K562 (cell line): ENCODE measurements around the gene SLC39A5. TPM values are rescaled to one million over a fixed set of nuclear protein-coding genes. Genes with fewer than 3 reads are reported as not detected.

ENCODE experiments used
- ARID1B ChIP-seq: fragments of 450-650 bp; IDR thresholded peaks from 2 replicates; pipeline ENCODE4 v1.6.1; 2016; ENCODE audit warnings: antibody characterized with exemption, mild to moderate bottlenecking, inconsistent platforms
- DACH1 ChIP-seq: fragments of 450-650 bp; IDR thresholded peaks from 2 replicates; pipeline ENCODE4 v1.6.1; 2018; ENCODE audit not compliant: partially characterized antibody
- EHMT2 ChIP-seq: fragments of 450-650 bp; IDR thresholded peaks from 2 replicates; pipeline ENCODE4 v1.6.1; 2018; ENCODE audit warnings: antibody characterized with exemption
- FOSL1 ChIP-seq: fragments of 200-800 bp; sonication (Bioruptor generic); conservative IDR thresholded peaks from 2 replicates; pipeline ENCODE4 v1.6.1; 2016; ENCODE audit warnings: missing genetic modification characterization, missing compliant biosample characterization
- HDAC3 ChIP-seq: fragments of 450-650 bp; IDR thresholded peaks from 2 replicates; pipeline ENCODE4 v1.6.1; 2018; ENCODE audit warnings: borderline replicate concordance, mild to moderate bottlenecking, moderate library complexity; ENCODE audit not compliant: partially characterized antibody
- HDAC6 ChIP-seq: IDR thresholded peaks from 2 replicates; pipeline ENCODE4 v1.6.1; 2012; ENCODE audit warnings: low read depth, mild to moderate bottlenecking, control low read depth, inconsistent platforms, low read length, moderate library complexity
- JUND ChIP-seq, 2 experiments: IDR thresholded peaks; 2 replicates in 1 of 2; 3 replicates in 1 of 2; pipeline ENCODE4 v1.6.1; 2011; ENCODE audit warnings: borderline replicate concordance in 2 of 2, low read depth in 2 of 2, low read length in 2 of 2, improper control_type of control experiment in 1 of 2, missing biosample characterization in 1 of 2, missing genetic modification characterization in 1 of 2, missing genetic modification reagents in 1 of 2
- L3MBTL2 ChIP-seq: fragments of 450-650 bp; IDR thresholded peaks from 2 replicates; pipeline ENCODE4 v1.6.1; 2016; ENCODE audit warnings: mild to moderate bottlenecking, moderate library complexity
- MEF2A ChIP-seq: IDR thresholded peaks from 2 replicates; pipeline ENCODE4 v1.6.1; 2011; ENCODE audit warnings: low read depth, mild to moderate bottlenecking, low read length, moderate library complexity; ENCODE audit not compliant: control insufficient read depth
- NFIC ChIP-seq: fragments of 450-650 bp; IDR thresholded peaks from 2 replicates; pipeline ENCODE4 v1.6.1; 2017; ENCODE audit warnings: mild to moderate bottlenecking, inconsistent platforms
- NR2F6 ChIP-seq: fragments of 450-650 bp; formaldehyde crosslinking; IDR thresholded peaks from 2 replicates; pipeline ENCODE4 v1.4.0; 2020; ENCODE audit warnings: mild to moderate bottlenecking
- PHTF2 ChIP-seq: fragments of 250-450 bp; sonication (Bioruptor Pico); IDR thresholded peaks from 2 replicates; pipeline ENCODE4 v1.5.0; 2021; ENCODE audit warnings: mild to moderate bottlenecking
- RBM14 ChIP-seq: fragments of 200-400 bp; formaldehyde crosslinking; IDR thresholded peaks from 2 replicates; pipeline ENCODE4 v1.6.1; 2018; ENCODE audit warnings: low read depth, mild to moderate bottlenecking, low read length, moderate library complexity, borderline replicate concordance; ENCODE audit not compliant: insufficient read depth
- RBM22 ChIP-seq: fragments of 200-400 bp; formaldehyde crosslinking; IDR thresholded peaks from 2 replicates; pipeline ENCODE4 v1.6.1; 2018; ENCODE audit warnings: low read length, low read depth; ENCODE audit not compliant: poor library complexity, severe bottlenecking
- RFX7 ChIP-seq: fragments of 250-450 bp; sonication (Bioruptor Pico); IDR thresholded peaks from 2 replicates; pipeline ENCODE4 v1.5.1; 2021; ENCODE audit warnings: mild to moderate bottlenecking
- SAFB ChIP-seq: fragments of 200-400 bp; formaldehyde crosslinking; IDR thresholded peaks from 2 replicates; pipeline ENCODE4 v1.6.1; 2017; ENCODE audit warnings: low read depth, low read length, borderline replicate concordance
- SMARCB1 ChIP-seq: IDR thresholded peaks from 2 replicates; pipeline ENCODE4 v1.6.1; 2011; ENCODE audit warnings: improper control_type of control experiment, low read depth; ENCODE audit not compliant: insufficient read length
- SMC3 ChIP-seq: conservative IDR thresholded peaks from 2 replicates; pipeline ENCODE4 v1.6.1; 2011; ENCODE audit warnings: low read depth, low read length, improper control_type of control experiment; ENCODE audit not compliant: insufficient read depth
- ZNF316 ChIP-seq: fragments of 450-650 bp; IDR thresholded peaks from 2 replicates; pipeline ENCODE4 v1.6.1; 2016
- ZNF561 ChIP-seq: fragments of 450-650 bp; formaldehyde crosslinking; conservative IDR thresholded peaks from 2 replicates; pipeline ENCODE4 v1.4.0; 2020; ENCODE audit warnings: mild to moderate bottlenecking, moderate library complexity
- polyA plus RNA-seq, 8 experiments: library from polyadenylated mRNA; depleted of rRNA in 4 of 8; stranded (reverse) in 5 of 8; unstranded in 3 of 8; fragments of >200 nt; fragmentation: Nextera tagmentation in 2 of 8; fragmentation: Illumina TruSeq in 1 of 8; extraction: Ambion mirVana in 2 of 8; extraction: Trizol in 1 of 8; gene quantifications; 2 replicates each; pipeline versions ENCODE4 v1.2.1 to v1.2.3, GENCODE V29; 2011 to 2014; ENCODE audit warnings: inconsistent platforms in 1 of 8, missing spikeins in 1 of 8
- total RNA-seq, 7 experiments: library from RNA; depleted of rRNA in 6 of 7; stranded (reverse); fragments of >200 nt in 6 of 7; fragmentation: Illumina TruSeq in 2 of 7; extraction: Trizol in 2 of 7; gene quantifications; 2 replicates each; pipeline versions ENCODE4 v1.2.1 to v1.2.3, GENCODE V29; 2011 to 2021; ENCODE audit warnings: low replicate concordance in 1 of 7
- TF ChIP-seq, protein P1 (sequence below): fragments of 250-450 bp; sonication (Bioruptor Pico); IDR thresholded peaks from 2 replicates; pipeline ENCODE4 v1.4.0; 2020
- TF ChIP-seq, protein P2 (sequence below): IDR thresholded peaks from 3 replicates; pipeline ENCODE4 v1.6.1; 2011; ENCODE audit warnings: borderline replicate concordance, mild to moderate bottlenecking, moderate library complexity; ENCODE audit not compliant: insufficient read length; ENCODE audit errors: extremely low read depth
- TF ChIP-seq, protein P3 (sequence below): fragments of 250-450 bp; sonication (Bioruptor Pico); IDR thresholded peaks from 2 replicates; pipeline ENCODE4 v1.6.1; 2021; ENCODE audit warnings: mild to moderate bottlenecking
- TF ChIP-seq, protein P4 (sequence below): IDR thresholded peaks from 2 replicates; pipeline ENCODE4 v1.6.1; 2011; ENCODE audit not compliant: insufficient read length; ENCODE audit errors: extremely low read depth

SLC39A5 gene
- total and polyA plus RNA-seq, 9 of the 15 experiments (the other 6 are each of a cell fraction or from before 2014, with no cell fraction given): 0.08 to 0.10 TPM; not detected in 7

DNA sequence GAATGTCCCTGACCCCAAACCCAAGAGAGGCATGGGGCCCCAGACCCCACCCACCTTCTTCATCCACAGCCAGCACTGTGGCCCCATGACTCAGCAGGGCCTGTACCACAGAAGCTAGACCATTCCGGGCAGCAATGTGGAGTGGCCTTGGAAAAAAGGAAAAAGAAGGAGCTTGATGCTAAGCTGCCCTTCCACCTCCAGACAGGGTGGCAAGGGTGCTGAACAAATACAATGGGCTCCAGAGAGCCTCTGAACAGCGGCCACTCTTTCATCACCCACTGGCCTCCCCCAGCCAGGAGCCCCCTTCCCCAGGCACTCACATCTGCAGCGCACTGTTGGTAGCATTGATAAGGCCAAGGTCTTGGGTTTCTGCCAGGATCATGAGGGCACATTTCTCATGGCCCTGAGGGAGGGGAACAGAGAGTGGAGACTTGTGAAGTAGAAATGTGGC lies 13.9 kb downstream of the SLC39A5 start (continued):
- TF ChIP-seq, protein P1, sequence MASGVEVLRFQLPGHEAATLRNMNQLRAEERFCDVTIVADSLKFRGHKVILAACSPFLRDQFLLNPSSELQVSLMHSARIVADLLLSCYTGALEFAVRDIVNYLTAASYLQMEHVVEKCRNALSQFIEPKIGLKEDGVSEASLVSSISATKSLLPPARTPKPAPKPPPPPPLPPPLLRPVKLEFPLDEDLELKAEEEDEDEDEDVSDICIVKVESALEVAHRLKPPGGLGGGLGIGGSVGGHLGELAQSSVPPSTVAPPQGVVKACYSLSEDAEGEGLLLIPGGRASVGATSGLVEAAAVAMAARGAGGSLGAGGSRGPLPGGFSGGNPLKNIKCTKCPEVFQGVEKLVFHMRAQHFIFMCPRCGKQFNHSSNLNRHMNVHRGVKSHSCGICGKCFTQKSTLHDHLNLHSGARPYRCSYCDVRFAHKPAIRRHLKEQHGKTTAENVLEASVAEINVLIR (CRISPR knock-in tag): no peak
- TF ChIP-seq SAFB: no peak
- TF ChIP-seq DACH1: no peak
- no peak for TF ChIP-seq RBM22
- TF ChIP-seq, protein P2, sequence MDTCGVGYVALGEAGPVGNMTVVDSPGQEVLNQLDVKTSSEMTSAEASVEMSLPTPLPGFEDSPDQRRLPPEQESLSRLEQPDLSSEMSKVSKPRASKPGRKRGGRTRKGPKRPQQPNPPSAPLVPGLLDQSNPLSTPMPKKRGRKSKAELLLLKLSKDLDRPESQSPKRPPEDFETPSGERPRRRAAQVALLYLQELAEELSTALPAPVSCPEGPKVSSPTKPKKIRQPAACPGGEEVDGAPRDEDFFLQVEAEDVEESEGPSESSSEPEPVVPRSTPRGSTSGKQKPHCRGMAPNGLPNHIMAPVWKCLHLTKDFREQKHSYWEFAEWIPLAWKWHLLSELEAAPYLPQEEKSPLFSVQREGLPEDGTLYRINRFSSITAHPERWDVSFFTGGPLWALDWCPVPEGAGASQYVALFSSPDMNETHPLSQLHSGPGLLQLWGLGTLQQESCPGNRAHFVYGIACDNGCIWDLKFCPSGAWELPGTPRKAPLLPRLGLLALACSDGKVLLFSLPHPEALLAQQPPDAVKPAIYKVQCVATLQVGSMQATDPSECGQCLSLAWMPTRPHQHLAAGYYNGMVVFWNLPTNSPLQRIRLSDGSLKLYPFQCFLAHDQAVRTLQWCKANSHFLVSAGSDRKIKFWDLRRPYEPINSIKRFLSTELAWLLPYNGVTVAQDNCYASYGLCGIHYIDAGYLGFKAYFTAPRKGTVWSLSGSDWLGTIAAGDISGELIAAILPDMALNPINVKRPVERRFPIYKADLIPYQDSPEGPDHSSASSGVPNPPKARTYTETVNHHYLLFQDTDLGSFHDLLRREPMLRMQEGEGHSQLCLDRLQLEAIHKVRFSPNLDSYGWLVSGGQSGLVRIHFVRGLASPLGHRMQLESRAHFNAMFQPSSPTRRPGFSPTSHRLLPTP: no peak
- TF ChIP-seq L3MBTL2: no peak
- no peak for TF ChIP-seq EHMT2
- no peak for TF ChIP-seq HDAC6
- TF ChIP-seq RFX7 (CRISPR knock-in tag): no peak
- TF ChIP-seq NFIC: peak; percentile 88
- TF ChIP-seq FOSL1 (tag): peak; percentile 58; the same call in 1 of the 2 replicates
- no peak for TF ChIP-seq ZNF561
- TF ChIP-seq MEF2A: no peak
- no peak for TF ChIP-seq JUND (IDR thresholded peaks at IDR 0.05; ENCODE audit: borderline replicate concordance, low read depth, low read length)
- TF ChIP-seq JUND (tag; IDR thresholded peaks at IDR 0.05; ENCODE audit: borderline replicate concordance, low read depth, low read length): no peak; the same call in 2 of the 3 replicates
- no peak for TF ChIP-seq HDAC3
- TF ChIP-seq SMARCB1: no peak
- TF ChIP-seq SMC3: no peak
- no peak for TF ChIP-seq RBM14
- TF ChIP-seq NR2F6 (CRISPR knock-in tag): no peak
- peak; percentile 67; the same call in 1 of the 2 replicates for TF ChIP-seq ARID1B
- TF ChIP-seq PHTF2: no peak
- TF ChIP-seq, protein P3, sequence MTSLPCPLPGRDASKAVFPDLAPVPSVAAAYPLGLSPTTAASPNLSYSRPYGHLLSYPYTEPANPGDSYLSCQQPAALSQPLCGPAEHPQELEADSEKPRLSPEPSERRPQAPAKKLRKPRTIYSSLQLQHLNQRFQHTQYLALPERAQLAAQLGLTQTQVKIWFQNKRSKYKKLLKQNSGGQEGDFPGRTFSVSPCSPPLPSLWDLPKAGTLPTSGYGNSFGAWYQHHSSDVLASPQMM (CRISPR knock-in tag): no peak
- peak; percentile 70 for TF ChIP-seq ZNF316
- TF ChIP-seq, protein P4, sequence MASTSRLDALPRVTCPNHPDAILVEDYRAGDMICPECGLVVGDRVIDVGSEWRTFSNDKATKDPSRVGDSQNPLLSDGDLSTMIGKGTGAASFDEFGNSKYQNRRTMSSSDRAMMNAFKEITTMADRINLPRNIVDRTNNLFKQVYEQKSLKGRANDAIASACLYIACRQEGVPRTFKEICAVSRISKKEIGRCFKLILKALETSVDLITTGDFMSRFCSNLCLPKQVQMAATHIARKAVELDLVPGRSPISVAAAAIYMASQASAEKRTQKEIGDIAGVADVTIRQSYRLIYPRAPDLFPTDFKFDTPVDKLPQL: no peak
